GM23338 (cell line): ENCODE measurements around the gene POLR2L. TPM values are rescaled to one million over a fixed set of nuclear protein-coding genes. Genes with fewer than 3 reads are reported as not detected.

Source experiments
- ATAC-seq: fragments of 200-7000 bp; cut with Tn5 transposase; 3 replicates; pipeline ENCODE4 v1.9.1; 2020
- DNase-seq: peaks from one replicate; pipeline ENCODE4 v3.0.0-alpha.2; 2015; ENCODE audit warnings: low spot score
- H2AFZ ChIP-seq: fragments of 200-600 bp; sonication (generic); 2 replicates; pipeline ENCODE4 v1.8.0; 2016; ENCODE audit warnings: antibody characterized with exemption, mild to moderate bottlenecking, moderate library complexity
- H3F3A ChIP-seq: fragments of 200-600 bp; sonication (generic); replicated peaks from 2 replicates; pipeline ENCODE4 v1.8.0; 2017; ENCODE audit warnings: antibody characterized with exemption, mixed run types, low read depth
- H3K27ac ChIP-seq: fragments of 200-600 bp; sonication (generic); 2 replicates; pipeline ENCODE4 v1.6.1; 2016; ENCODE audit warnings: low read depth
- H3K27me3 ChIP-seq: fragments of 200-600 bp; sonication (generic); 2 replicates; pipeline ENCODE4 v1.8.0; 2016; ENCODE audit warnings: mild to moderate bottlenecking, mixed run types, moderate library complexity; ENCODE audit not compliant: insufficient read depth
- H3K36me3 ChIP-seq: fragments of 200-600 bp; sonication (generic); 2 replicates; pipeline ENCODE4 v1.8.0; 2016; ENCODE audit warnings: mild to moderate bottlenecking; ENCODE audit not compliant: insufficient read depth
- H3K4me1 ChIP-seq: fragments of 200-600 bp; sonication (generic); 2 replicates; pipeline ENCODE4 v1.8.0; 2016; ENCODE audit warnings: mild to moderate bottlenecking, moderate library complexity; ENCODE audit not compliant: insufficient read depth
- H3K4me2 ChIP-seq: fragments of 200-600 bp; sonication (generic); 2 replicates; pipeline ENCODE4 v1.7.1; 2017; ENCODE audit warnings: mixed run types
- H3K4me3 ChIP-seq: fragments of 200-600 bp; sonication (generic); 2 replicates; pipeline ENCODE4 v1.6.1; 2016; ENCODE audit warnings: mixed run types
- H3K79me2 ChIP-seq: fragments of 200-600 bp; sonication (generic); replicated peaks from 2 replicates; pipeline ENCODE4 v1.8.0; 2017; ENCODE audit warnings: mild to moderate bottlenecking; ENCODE audit not compliant: insufficient read depth
- H3K9me2 ChIP-seq: fragments of 200-600 bp; sonication (generic); 2 replicates; pipeline ENCODE4 v1.8.0; 2017; ENCODE audit not compliant: insufficient read depth
- H4K20me1 ChIP-seq: fragments of 200-600 bp; sonication (generic); replicated peaks from 2 replicates; pipeline ENCODE4 v1.8.0; 2017; ENCODE audit warnings: mild to moderate bottlenecking; ENCODE audit not compliant: insufficient read depth
- H3K27ac Mint-ChIP-seq: 2 replicates; pipeline ENCODE4 v1.8.0; 2020; ENCODE audit warnings: inconsistent platforms, mild to moderate bottlenecking, moderate library complexity, mixed read lengths
- H3K27me3 Mint-ChIP-seq: 3 replicates; pipeline ENCODE4 v1.8.0; 2022; ENCODE audit warnings: low read depth, mild to moderate bottlenecking, moderate library complexity, mixed read lengths, inconsistent platforms; ENCODE audit not compliant: insufficient read depth, poor library complexity
- H3K36me3 Mint-ChIP-seq: 3 replicates; pipeline ENCODE4 v1.8.0; 2021; ENCODE audit warnings: low read depth, mild to moderate bottlenecking, inconsistent platforms, moderate library complexity, mixed read lengths
- H3K4me1 Mint-ChIP-seq: 3 replicates; pipeline ENCODE4 v1.8.0; 2020; ENCODE audit warnings: mild to moderate bottlenecking, inconsistent platforms, mixed read lengths
- H3K4me3 Mint-ChIP-seq: 3 replicates; pipeline ENCODE4 v1.8.0; 2021; ENCODE audit warnings: moderate library complexity, mild to moderate bottlenecking, inconsistent platforms, mixed read lengths
- H3K9me3 Mint-ChIP-seq: 3 replicates; pipeline ENCODE4 v1.8.0; 2020; ENCODE audit warnings: moderate library complexity, mild to moderate bottlenecking, inconsistent platforms, mixed read lengths
- CREB1 ChIP-seq: fragments of 250-450 bp; sonication (Bioruptor Pico); IDR thresholded peaks from 2 replicates; pipeline ENCODE4 v1.5.0; 2020; ENCODE audit warnings: low read depth, mild to moderate bottlenecking, moderate library complexity
- CTCF ChIP-seq, 2 experiments: fragments of 200-600 bp in 1 of 2; sonication (generic) in 1 of 2; conservative IDR thresholded peaks; 2 replicates each; pipeline versions ENCODE4 v1.5.1 to v1.6.1; 2016 to 2017; ENCODE audit warnings: antibody characterized with exemption in 2 of 2, low read depth in 2 of 2, mild to moderate bottlenecking in 2 of 2, moderate library complexity in 1 of 2
- ETS1 ChIP-seq: IDR thresholded peaks from 2 replicates; pipeline ENCODE4 v1.6.1; 2016; ENCODE audit warnings: antibody characterized with exemption
- EZH2 ChIP-seq: fragments of 200-600 bp; sonication (generic); IDR thresholded peaks from one replicate; pipeline ENCODE4 v1.8.0; 2017; ENCODE audit warnings: antibody characterized with exemption, mild to moderate bottlenecking, low read depth; ENCODE audit not compliant: unreplicated experiment
- EZH2phosphoT487 ChIP-seq: fragments of 200-600 bp; sonication (generic); IDR thresholded peaks from one replicate; pipeline ENCODE4 v1.8.1; 2018; ENCODE audit warnings: antibody characterized with exemption; ENCODE audit not compliant: unreplicated experiment
- JUNB ChIP-seq: IDR thresholded peaks from one replicate; pipeline ENCODE4 v1.6.1; 2016; ENCODE audit warnings: antibody characterized with exemption; ENCODE audit not compliant: unreplicated experiment
- POLR2AphosphoS5 ChIP-seq: IDR thresholded peaks from 2 replicates; pipeline ENCODE4 v1.6.1; 2016; ENCODE audit warnings: antibody characterized with exemption, low read depth
- ZNF114 ChIP-seq: fragments of 250-450 bp; sonication (Bioruptor Pico); IDR thresholded peaks from 2 replicates; pipeline ENCODE4 v1.5.0; 2020; ENCODE audit warnings: mild to moderate bottlenecking, moderate library complexity
- ZNF462 ChIP-seq: fragments of 250-450 bp; sonication (Bioruptor Pico); IDR thresholded peaks from 2 replicates; pipeline ENCODE4 v1.5.0; 2020; ENCODE audit warnings: mild to moderate bottlenecking, moderate library complexity
- polyA plus RNA-seq: library from polyadenylated mRNA; unstranded; fragments of >200 nt; fragmentation: Nextera tagmentation; extraction: Ambion mirVana; gene quantifications from 2 replicates; pipeline ENCODE4 v1.2.1, GENCODE V29; 2016
- total RNA-seq: library from RNA; depleted of rRNA; stranded (reverse); fragments of >200 nt; shearing (Covaris generic); gene quantifications from 2 replicates; pipeline ENCODE4 v1.2.3, GENCODE V29; 2014

The POLR2L gene
- total and polyA plus RNA-seq, 2 experiments from 2014 or later, result 32.2 to 369 TPM

- Histone ChIP-seq H3F3A (0 out of 2 replicates have a peak, but pooled peaks cover 5% of the 10 kb centered on the region), H3K4me2 (peak overlapping the region; percentile 97), H3K36me3 (no peaks in the 10 kb centered on the region), H3K4me3 (peak overlapping the region; percentile 89), H3K9me2 (no peaks in the 10 kb centered on the region), H2AFZ (no peak overlapping the region), H3K79me2 (0 out of 2 replicates have a peak, but pooled peaks cover 3% of the 10 kb centered on the region), H3K4me1 (peaks cover 19% of the 10 kb centered on the region), H4K20me1 (peaks cover 17% of the 10 kb centered on the region), H3K27ac (no peak overlapping the region), H3K27me3 (no peaks in the 10 kb centered on the region)
- H3K4me3 Mint-ChIP-seq, result peak overlapping the region; percentile 71
- no peaks in the 10 kb centered on the region for H3K9me3 Mint-ChIP-seq
- peaks cover 16% of the 10 kb centered on the region for H3K27me3 Mint-ChIP-seq
- ATAC-seq (peak; percentile 19), DNase-seq (peak; percentile 73)
- H3K36me3 Mint-ChIP-seq, result no peaks in the 10 kb centered on the region
- H3K4me1 Mint-ChIP-seq, result peaks cover 24% of the 10 kb centered on the region
- no peak for TF ChIP-seq ZNF114 (CRISPR knock-in tag)
- TF ChIP-seq CTCF (conservative IDR thresholded peaks at IDR 0.05; ENCODE audit: low read depth in 2 of 2), result peak; percentile 46 to 72
- H3K27ac Mint-ChIP-seq, result no peak overlapping the region
Measured at GRCh38 chr11:850775-851763, 8.7 kb upstream of the POLR2L start.

DNA sequence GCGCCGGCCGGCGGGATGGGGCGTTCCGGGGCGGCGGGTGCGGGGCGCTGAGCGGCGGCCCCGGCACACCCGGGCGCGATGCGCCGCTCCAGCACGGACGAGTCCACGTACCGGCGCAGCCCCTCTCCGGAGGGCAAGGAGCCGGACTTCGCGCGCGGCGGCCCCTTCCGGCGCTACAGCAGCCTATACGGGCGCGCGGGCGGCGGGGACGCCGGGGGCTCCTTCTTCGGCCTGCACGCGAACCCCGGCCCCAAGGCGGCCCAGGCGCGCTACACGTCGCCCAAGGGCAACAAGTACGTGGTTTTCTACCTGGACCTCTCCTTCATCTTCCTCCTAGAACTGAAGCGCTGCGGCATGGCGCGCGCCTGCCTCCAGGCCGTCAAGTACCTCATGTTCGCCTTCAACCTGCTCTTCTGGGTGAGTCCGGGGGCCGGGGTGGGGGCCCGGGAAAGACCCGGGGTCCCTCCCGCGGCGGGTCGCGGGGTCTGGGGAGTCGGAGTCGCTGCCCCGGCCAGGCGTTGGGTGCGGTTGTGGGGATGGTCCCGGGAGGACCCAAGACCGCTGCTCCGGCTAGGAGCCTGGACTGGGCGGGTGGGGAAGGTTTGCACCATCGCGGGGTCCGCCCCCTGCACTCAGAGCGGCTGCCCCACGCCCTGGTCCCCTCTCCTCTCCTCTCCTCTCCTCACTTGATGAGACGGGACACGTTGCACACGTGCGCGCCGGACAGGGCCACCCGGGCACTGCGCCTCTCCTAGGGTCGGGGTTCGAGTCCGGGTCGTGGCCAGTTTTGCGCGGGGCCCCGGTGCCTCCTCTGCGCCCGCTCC, 7.8 kb upstream of the POLR2L start:
- peaks cover 17% of the 10 kb centered on the region for H4K20me1 ChIP-seq
- peak overlapping the region; percentile 97 for H3K4me2 ChIP-seq
- TF ChIP-seq EZH2, result no peak
- TF ChIP-seq POLR2AphosphoS5, result no peak; the same call in 1 of the 2 replicates
- TF ChIP-seq CREB1 (CRISPR knock-in tag), result no peak
- no peak for TF ChIP-seq ZNF114 (CRISPR knock-in tag)
- TF ChIP-seq ZNF462 (CRISPR knock-in tag), result no peak
- no peak for TF ChIP-seq ETS1
- no peak for TF ChIP-seq JUNB
- no peak for TF ChIP-seq EZH2phosphoT487

More for the DNA sequence above, 7.8 kb upstream of the POLR2L start:
- peaks cover 15% of the 10 kb centered on the region for H3K27me3 Mint-ChIP-seq
- peaks cover 26% of the 10 kb centered on the region for H3K4me1 ChIP-seq
- H3K9me3 Mint-ChIP-seq, result no peaks in the 10 kb centered on the region
- H3F3A ChIP-seq, result 0 out of 2 replicates have a peak, but pooled peaks cover 5% of the 10 kb centered on the region
- H3K79me2 ChIP-seq, result 0 out of 2 replicates have a peak, but pooled peaks cover 3% of the 10 kb centered on the region
- H3K4me1 Mint-ChIP-seq, result peaks cover 25% of the 10 kb centered on the region
- no peak overlapping the region for H3K27ac Mint-ChIP-seq
- DNase-seq, result no peak
- H3K4me3 ChIP-seq, result peak overlapping the region; percentile 89
- no peaks in the 10 kb centered on the region for H3K36me3 ChIP-seq
- ATAC-seq, result peak; percentile 5
- peak overlapping the region; percentile 71 for H3K4me3 Mint-ChIP-seq
- H3K27ac ChIP-seq, result no peak overlapping the region
- no peak overlapping the region for H2AFZ ChIP-seq
- H3K9me2 ChIP-seq, result no peaks in the 10 kb centered on the region
- no peaks in the 10 kb centered on the region for H3K36me3 Mint-ChIP-seq
- H3K27me3 ChIP-seq, result no peaks in the 10 kb centered on the region
